Fibroblast of pulmonary artery (primary cell): ENCODE data around the gene CCDC71L.
"Not testable (repeated sequence)": the region's sequence is repeated elsewhere in the genome, so short reads cannot be mapped to it uniquely, and the experiment has no call there.

Source experiments
- DNase-seq: peaks from one replicate; pipeline ENCODE4 v3.0.0-alpha.2; 2010; ENCODE audit warnings: low read depth
- H3K4me3 ChIP-seq: replicated peaks from 2 replicates; pipeline ENCODE4 v1.5.1; 2011; ENCODE audit warnings: low read depth, mild to moderate bottlenecking, control low read depth, low read length, moderate library complexity
- CTCF ChIP-seq: IDR thresholded peaks from 2 replicates; pipeline ENCODE4 v1.5.1; 2011; ENCODE audit warnings: mild to moderate bottlenecking, control low read depth, low read length, inconsistent platforms; ENCODE audit errors: missing control alignments

Gene CCDC71L

GRCh38 chr7:106660862-106661720 lies at the start of gene CCDC71L:
TSS of gene CCDC71L (minus strand) at chr7:106661158. CDS start at chr7:106660896, 262 bp downstream.
- peak; percentile 95 for DNase-seq
- peak within 1 kb of the TSS; percentile 91 for H3K4me3 ChIP-seq
- no peak for TF ChIP-seq CTCF

GRCh38 chr7:106709604-106710003 lies 48.6 kb upstream of the CCDC71L start:
- DNase-seq = not testable (repeated sequence)

GRCh38 chr7:106704000-106704840 lies 43.3 kb upstream of the CCDC71L start:
- H3K4me3 ChIP-seq = no peak overlapping the region
- no peak for DNase-seq
- TF ChIP-seq CTCF = no peak

More at GRCh38 chr7:106709604-106710003, 48.6 kb upstream of the CCDC71L start:
- not testable (repeated sequence) for H3K4me3 ChIP-seq

- TF ChIP-seq CTCF = no peak
- no peak for DNase-seq
- no peak overlapping the region for H3K4me3 ChIP-seq
These were observed 32.9 kb upstream of the CCDC71L start for GRCh38 chr7:106693677-106694353.

GRCh38 chr7:106692450-106693051 lies 31.6 kb upstream of the CCDC71L start:
- DNase-seq = no peak
- H3K4me3 ChIP-seq = no peak overlapping the region
- no peak for TF ChIP-seq CTCF

GRCh38 chr7:106688161-106688560 lies 27.2 kb upstream of the CCDC71L start:
- DNase-seq, H3K4me3 ChIP-seq: not testable (repeated sequence)

- no peak for TF ChIP-seq CTCF
- H3K4me3 ChIP-seq = no peak overlapping the region
- DNase-seq = no peak
These were observed 23.0 kb upstream of the CCDC71L start for GRCh38 chr7:106683941-106684340.
